ENCODE measurements around the gene PCNA. TPM values are rescaled to one million over a fixed set of nuclear protein-coding genes. Genes with fewer than 3 reads are reported as not detected.

Gene PCNA
- total RNA-seq, 1 donor from 2014 or later, result 44.3 TPM

DNA sequence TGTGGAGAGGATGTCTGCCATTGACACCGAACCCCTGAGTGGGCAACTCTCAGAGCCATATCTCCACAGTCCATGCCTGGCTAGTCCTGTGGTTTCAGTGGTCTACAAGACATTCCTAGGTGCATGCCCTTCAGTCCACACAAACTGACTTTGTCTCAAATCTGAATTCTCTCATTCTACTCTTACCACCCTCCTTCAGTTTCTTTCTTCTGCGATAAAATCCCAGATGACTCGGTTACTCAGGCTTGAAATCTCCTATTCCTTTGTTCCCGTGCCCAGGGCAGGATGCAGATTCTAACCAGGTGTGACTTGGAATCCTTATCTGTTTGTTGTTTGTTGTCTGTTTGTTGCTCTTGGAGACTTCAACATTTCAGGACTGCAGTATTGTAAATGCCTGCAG lies 16.3 kb upstream of the PCNA start:
- TF ChIP-seq CTCF (IDR thresholded peaks at IDR 0.05), result no peak
- Histone ChIP-seq H3K27me3 (no peaks in the 10 kb centered on the region), H3K4me1 (peaks cover 25% of the 10 kb centered on the region), H3K36me3 (no peaks in the 10 kb centered on the region), H3K27ac (no peak overlapping the region), H3K9me3 (no peaks in the 10 kb centered on the region), H3K4me3 (no peak overlapping the region)
- intact Hi-C loops (cut with DNase I), result no loop called here
- ATAC-seq, result peak; percentile 9
- no peak for DNase-seq

- no peak overlapping the region for H3K27ac ChIP-seq
These were observed 15.7 kb upstream of the PCNA start for GRCh38 chr20:5135363-5136012.

GRCh38 chr20:5133998-5134397 lies 14.2 kb upstream of the PCNA start:
- H3K36me3 ChIP-seq, result peaks cover 6% of the 10 kb centered on the region

More at GRCh38 chr20:5135363-5136012, 15.7 kb upstream of the PCNA start:
- no peak for DNase-seq
- Histone ChIP-seq H3K27me3 (no peaks in the 10 kb centered on the region), H3K36me3 (no peaks in the 10 kb centered on the region), H3K4me3 (no peak overlapping the region), H3K4me1 (peaks cover 30% of the 10 kb centered on the region), H3K9me3 (no peaks in the 10 kb centered on the region)
- no peak for TF ChIP-seq CTCF (IDR thresholded peaks at IDR 0.05)
- intact Hi-C loops (cut with DNase I), result no loop called here
- ATAC-seq, result peak; percentile 32

GRCh38 chr20:5131502-5131901 lies 11.7 kb upstream of the PCNA start:
- H3K4me3 ChIP-seq, result no peak overlapping the region

More at GRCh38 chr20:5133998-5134397, 14.2 kb upstream of the PCNA start:
- Histone ChIP-seq H3K4me3 (no peak overlapping the region), H3K9me3 (no peaks in the 10 kb centered on the region), H3K27me3 (no peaks in the 10 kb centered on the region), H3K4me1 (peaks cover 30% of the 10 kb centered on the region), H3K27ac (no peak overlapping the region)
- TF ChIP-seq CTCF (IDR thresholded peaks at IDR 0.05), result no peak
- DNase-seq, result no peak
- intact Hi-C loops (cut with DNase I), result no loop called here
- ATAC-seq, result peak; percentile 93

GRCh38 chr20:5128886-5129285 lies 9.1 kb upstream of the PCNA start:
- TF ChIP-seq CTCF (IDR thresholded peaks at IDR 0.05), result no peak
- no peak overlapping the region for H3K27ac ChIP-seq
- DNase-seq (no peak), ATAC-seq (no peak)
- intact Hi-C loops (cut with DNase I), result loop anchor here (5.0 kb wide), 1 partner anchor 68 kb away; no protein-coding TSS in a partner anchor
- H3K27me3 ChIP-seq, result no peaks in the 10 kb centered on the region
- H3K36me3 ChIP-seq, result peaks cover 6% of the 10 kb centered on the region
- H3K9me3 ChIP-seq, result no peaks in the 10 kb centered on the region
- H3K4me1 ChIP-seq, result peaks cover 25% of the 10 kb centered on the region
- no peak overlapping the region for H3K4me3 ChIP-seq

More at GRCh38 chr20:5131502-5131901, 11.7 kb upstream of the PCNA start:
- peaks cover 6% of the 10 kb centered on the region for H3K36me3 ChIP-seq
- H3K4me1 ChIP-seq, result peaks cover 39% of the 10 kb centered on the region
- H3K27me3 ChIP-seq, result no peaks in the 10 kb centered on the region
- ATAC-seq (no peak), DNase-seq (no peak)
- no peak overlapping the region for H3K27ac ChIP-seq
- intact Hi-C loops (cut with DNase I), result no loop called here
- H3K9me3 ChIP-seq, result no peaks in the 10 kb centered on the region
- no peak for TF ChIP-seq CTCF (IDR thresholded peaks at IDR 0.05)
